Mesodermal cell (in vitro differentiated cells): ENCODE data around the gene PGAM1.
"Not testable (repeated sequence)": the region's sequence is repeated elsewhere in the genome, so short reads cannot be mapped to it uniquely, and the experiment has no call there.

Source experiments
- H3K27ac ChIP-seq: 2 replicates; pipeline ENCODE4 v1.7.0; 2013; ENCODE audit warnings: mild to moderate bottlenecking, low read depth, low read length, moderate library complexity; ENCODE audit not compliant: severe bottlenecking
- H3K36me3 ChIP-seq: 2 replicates; pipeline ENCODE4 v1.7.1; 2013; ENCODE audit warnings: mild to moderate bottlenecking, low read length, moderate library complexity; ENCODE audit not compliant: control insufficient read depth, insufficient read depth
- H3K4me1 ChIP-seq: one replicate; pipeline ENCODE4 v1.7.1; 2013; ENCODE audit warnings: mild to moderate bottlenecking, low read length; ENCODE audit not compliant: insufficient read depth, control insufficient read depth, poor library complexity, severe bottlenecking
- H3K4me3 ChIP-seq: 2 replicates; pipeline ENCODE4 v1.7.0; 2013; ENCODE audit warnings: low read length, control low read depth, mild to moderate bottlenecking; ENCODE audit not compliant: insufficient read depth, poor library complexity, severe bottlenecking; ENCODE audit errors: extremely low read depth
- H3K9me3 ChIP-seq: 2 replicates; pipeline ENCODE4 v1.7.1; 2013; ENCODE audit warnings: mild to moderate bottlenecking, low read length, moderate library complexity; ENCODE audit not compliant: control insufficient read depth
- WGBS, 2 experiments: methylation state at CpG; one replicate each; pipeline ENCODE4 v1.1.5; 2013; ENCODE audit warnings: missing lambda C conversion rate in 2 of 2; ENCODE audit not compliant: insufficient coverage in 2 of 2; 5-methylcytosine and 5-hydroxymethylcytosine counted together

The PGAM1 gene

GRCh38 chr10:97475936-97476594 is 50.1 kb downstream of the PGAM1 start:
- Histone ChIP-seq H3K36me3 (peaks cover 94% of the 10 kb centered on the region), H3K4me3 (no peak overlapping the region), H3K9me3 (no peaks in the 10 kb centered on the region), H3K27ac (no peak overlapping the region), H3K4me1 (peaks cover 3% of the 10 kb centered on the region)
- 85 to 100% methylated on average over 1 of the region's 2 CpGs for WGBS, 2 experiments

- H3K4me1 ChIP-seq, H3K9me3 ChIP-seq, H3K4me3 ChIP-seq, H3K27ac ChIP-seq: not testable (repeated sequence)
- 92 to 100% methylated on average over 2 of the region's 4 CpGs for WGBS, 2 experiments
- H3K36me3 ChIP-seq: peaks cover 90% of the 10 kb centered on the region
These were observed 53.4 kb downstream of the PGAM1 start for GRCh38 chr10:97479410-97479809.

GRCh38 chr10:97479939-97480338 is 53.9 kb downstream of the PGAM1 start:
- Histone ChIP-seq H3K4me3 (no peak overlapping the region), H3K4me1 (peaks cover 3% of the 10 kb centered on the region), H3K9me3 (no peaks in the 10 kb centered on the region), H3K36me3 (peaks cover 85% of the 10 kb centered on the region), H3K27ac (no peak overlapping the region)
- 44 to 55% methylated on average over 6 of the region's 9 CpGs for WGBS, 2 experiments

- no peak overlapping the region for H3K27ac ChIP-seq
- H3K36me3 ChIP-seq: peaks cover 77% of the 10 kb centered on the region
- WGBS, 2 experiments: 94 to 96% methylated on average over 3 of the region's 4 CpGs
- H3K4me3 ChIP-seq: no peak overlapping the region
- peaks cover 3% of the 10 kb centered on the region for H3K4me1 ChIP-seq
- no peaks in the 10 kb centered on the region for H3K9me3 ChIP-seq
These were observed 55.1 kb downstream of the PGAM1 start for GRCh38 chr10:97481071-97481470.

GRCh38 chr10:97482381-97482780 is 56.4 kb downstream of the PGAM1 start:
- Histone ChIP-seq H3K36me3 (peaks cover 69% of the 10 kb centered on the region), H3K4me3 (no peak overlapping the region), H3K4me1 (peaks cover 3% of the 10 kb centered on the region), H3K27ac (no peak overlapping the region), H3K9me3 (no peaks in the 10 kb centered on the region)
- 93 to 100% methylated on average over 1 of the region's 1 CpG for WGBS, 2 experiments
